Gastroesophageal sphincter (tissue), 4 donors: ENCODE measurements around the gene TAS1R3. TPM values are rescaled to one million over a fixed set of nuclear protein-coding genes. Genes with fewer than 3 reads are reported as not detected.
"Not testable (repeated sequence)": the region's sequence is repeated elsewhere in the genome, so short reads cannot be mapped to it uniquely, and the experiment has no call there.

Source experiments
- ATAC-seq: fragments of 150-250 bp; one replicate; pipeline ENCODE4 v1.9.1; 2016; ENCODE audit warnings: mild to moderate bottlenecking, moderate library complexity
- H3K27ac ChIP-seq, 4 donors: fragments of 200-600 bp; sonication (generic) in 3 of 4; 1 replicate in 3 of 4; 2 replicates in 1 of 4; pipeline ENCODE4 v1.5.1; 2016 to 2019
- H3K27me3 ChIP-seq: fragments of 200-600 bp; sonication (generic); one replicate; pipeline ENCODE4 v1.5.1; 2019
- H3K36me3 ChIP-seq, 2 donors: fragments of 200-600 bp; sonication (generic); one replicate each; pipeline ENCODE4 v1.5.1; 2019; ENCODE audit warnings: control low read depth in 1 of 2
- H3K4me1 ChIP-seq, 3 donors: fragments of 200-600 bp; sonication (generic); 1 replicate in 2 of 3; 2 replicates in 1 of 3; pipeline ENCODE4 v1.5.1; 2016 to 2019; ENCODE audit warnings: control low read depth in 2 of 3
- H3K4me3 ChIP-seq, 2 donors: fragments of 200-600 bp; sonication (generic); one replicate each; pipeline ENCODE4 v1.5.1; 2019; ENCODE audit warnings: mild to moderate bottlenecking in 1 of 2, moderate library complexity in 1 of 2
- H3K9me3 ChIP-seq, 3 donors: fragments of 200-600 bp; sonication (generic); one replicate each; pipeline ENCODE4 v1.5.1; 2017 to 2019; ENCODE audit warnings: control low read depth in 2 of 3
- EP300 ChIP-seq: sonication (generic); formaldehyde crosslinking; IDR thresholded peaks from one replicate; pipeline ENCODE4 v1.6.1; 2017; ENCODE audit warnings: antibody characterized with exemption, mild to moderate bottlenecking
- POLR2A ChIP-seq, 2 donors: fragments of 450-650 bp; IDR thresholded peaks; one replicate each; pipeline ENCODE4 v1.6.1; 2017; ENCODE audit warnings: antibody characterized with exemption in 2 of 2, mild to moderate bottlenecking in 2 of 2, moderate library complexity in 1 of 2
- POLR2AphosphoS5 ChIP-seq: sonication (generic); formaldehyde crosslinking; IDR thresholded peaks from one replicate; pipeline ENCODE4 v1.6.1; 2017; ENCODE audit warnings: antibody characterized with exemption
- WGBS, 2 donors: methylation state at CpG; one replicate each; pipeline ENCODE4 v1.1.5; 2018; ENCODE audit warnings: low coverage in 1 of 2; 5-methylcytosine and 5-hydroxymethylcytosine counted together
- total RNA-seq, 4 donors: library from RNA; depleted of rRNA; stranded (reverse); fragments of >200 nt; gene quantifications; one replicate each; pipeline ENCODE4 v1.1.0, GENCODE V29; 2016
- TF ChIP-seq, protein P1 (sequence below), 4 experiments: fragments of 200-600 bp in 2 of 4; fragments of 450-650 bp in 2 of 4; sonication (generic) in 1 of 4; IDR thresholded peaks; one replicate each; pipeline ENCODE4 v1.5.1; 2017 to 2019; ENCODE audit warnings: antibody characterized with exemption in 4 of 4, mild to moderate bottlenecking in 2 of 4, moderate library complexity in 2 of 4

Gene TAS1R3
- total RNA-seq, 4 donors from 2014 or later, result 0.12 to 0.54 (median 0.40) TPM; not detected in 1

DNA sequence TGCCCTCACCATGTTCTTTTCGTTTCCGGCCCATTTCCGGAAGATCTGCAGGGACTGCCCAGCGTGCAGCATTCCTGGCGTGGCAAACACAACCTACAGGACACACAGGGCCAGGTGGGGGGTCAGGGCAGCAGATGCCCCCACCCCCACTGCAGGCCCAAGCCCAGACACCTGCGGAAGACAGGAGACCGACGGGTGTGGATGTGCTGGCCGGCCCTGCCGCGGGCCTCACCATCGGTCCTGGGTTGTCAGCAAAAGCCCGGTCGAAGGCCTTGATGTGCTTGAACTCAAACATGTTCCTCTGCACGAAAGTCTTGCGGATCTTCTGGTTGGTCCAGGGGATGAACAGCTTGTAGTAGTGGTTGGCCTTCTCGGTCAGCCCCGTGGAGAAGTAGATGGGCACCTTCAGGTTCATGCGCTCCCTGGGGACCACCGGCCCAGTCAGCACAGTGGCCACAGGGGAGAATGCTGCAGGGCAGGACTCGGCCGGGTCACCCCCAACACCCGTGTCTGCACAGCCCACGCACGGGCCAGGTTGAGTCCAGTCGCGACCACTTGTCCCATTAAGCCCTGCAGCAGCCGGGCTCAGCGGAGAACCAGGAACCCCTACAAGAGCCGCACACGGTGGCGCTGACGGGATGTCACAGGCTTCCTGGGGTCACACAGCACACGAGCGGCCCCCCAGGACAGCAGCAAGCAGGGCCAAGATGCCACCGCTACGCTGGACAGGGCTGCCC is 17.4 kb upstream of the TAS1R3 start:
- Histone ChIP-seq H3K9me3 (no peaks in the 10 kb centered on the region), H3K27ac (no peak overlapping the region), H3K36me3 (peaks cover 0 to 75% of the 10 kb centered on the region in 2 donors), H3K4me3 (no peak overlapping the region), H3K27me3 (no peaks in the 10 kb centered on the region), H3K4me1 (peaks cover under 1 to 62% (median 14%) of the 10 kb centered on the region in 3 donors)
- no CpG with 5 or more reads among the region's 37 CpGs for WGBS, 2 donors
- ATAC-seq, result no peak
- TF ChIP-seq EP300 (no peak), POLR2A (IDR thresholded peaks at IDR 0.05) (no peak), POLR2AphosphoS5 (no peak)
- TF ChIP-seq, protein P1, sequence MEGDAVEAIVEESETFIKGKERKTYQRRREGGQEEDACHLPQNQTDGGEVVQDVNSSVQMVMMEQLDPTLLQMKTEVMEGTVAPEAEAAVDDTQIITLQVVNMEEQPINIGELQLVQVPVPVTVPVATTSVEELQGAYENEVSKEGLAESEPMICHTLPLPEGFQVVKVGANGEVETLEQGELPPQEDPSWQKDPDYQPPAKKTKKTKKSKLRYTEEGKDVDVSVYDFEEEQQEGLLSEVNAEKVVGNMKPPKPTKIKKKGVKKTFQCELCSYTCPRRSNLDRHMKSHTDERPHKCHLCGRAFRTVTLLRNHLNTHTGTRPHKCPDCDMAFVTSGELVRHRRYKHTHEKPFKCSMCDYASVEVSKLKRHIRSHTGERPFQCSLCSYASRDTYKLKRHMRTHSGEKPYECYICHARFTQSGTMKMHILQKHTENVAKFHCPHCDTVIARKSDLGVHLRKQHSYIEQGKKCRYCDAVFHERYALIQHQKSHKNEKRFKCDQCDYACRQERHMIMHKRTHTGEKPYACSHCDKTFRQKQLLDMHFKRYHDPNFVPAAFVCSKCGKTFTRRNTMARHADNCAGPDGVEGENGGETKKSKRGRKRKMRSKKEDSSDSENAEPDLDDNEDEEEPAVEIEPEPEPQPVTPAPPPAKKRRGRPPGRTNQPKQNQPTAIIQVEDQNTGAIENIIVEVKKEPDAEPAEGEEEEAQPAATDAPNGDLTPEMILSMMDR (IDR thresholded peaks at IDR 0.05), result no peak

DNA sequence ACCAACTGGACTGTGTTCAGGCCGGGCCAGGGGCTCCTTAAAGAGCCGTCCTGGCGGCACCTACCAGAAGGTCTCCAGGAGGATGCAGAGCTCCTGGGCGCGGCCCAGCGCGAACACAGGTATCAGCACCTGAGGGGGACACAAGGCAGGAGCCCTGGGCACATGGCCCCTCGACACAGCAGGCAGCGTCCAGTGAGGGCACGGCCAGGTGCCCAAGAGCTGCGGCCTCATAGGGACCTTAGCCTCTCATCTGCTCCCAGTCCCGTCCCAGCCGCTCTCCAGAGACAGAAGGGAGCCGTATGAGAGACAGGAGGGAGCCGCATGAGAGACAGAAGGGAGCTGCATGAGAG is 16.9 kb upstream of the TAS1R3 start:
- no CpG with 5 or more reads among the region's 15 CpGs for WGBS, 2 donors
- ATAC-seq, result no peak
- Histone ChIP-seq H3K27me3 (no peaks in the 10 kb centered on the region), H3K9me3 (no peaks in the 10 kb centered on the region), H3K4me3 (no peak overlapping the region), H3K4me1 (peaks cover 3 to 62% (median 17%) of the 10 kb centered on the region in 3 donors), H3K36me3 (peaks cover 0 to 81% of the 10 kb centered on the region in 2 donors), H3K27ac (peak overlapping the region in 1 of 4 donors; percentile 86)
- no peak for TF ChIP-seq POLR2AphosphoS5
- TF ChIP-seq, protein P1 (IDR thresholded peaks at IDR 0.05), result no peak
- TF ChIP-seq EP300, result no peak
- TF ChIP-seq POLR2A (IDR thresholded peaks at IDR 0.05), result no peak

DNA sequence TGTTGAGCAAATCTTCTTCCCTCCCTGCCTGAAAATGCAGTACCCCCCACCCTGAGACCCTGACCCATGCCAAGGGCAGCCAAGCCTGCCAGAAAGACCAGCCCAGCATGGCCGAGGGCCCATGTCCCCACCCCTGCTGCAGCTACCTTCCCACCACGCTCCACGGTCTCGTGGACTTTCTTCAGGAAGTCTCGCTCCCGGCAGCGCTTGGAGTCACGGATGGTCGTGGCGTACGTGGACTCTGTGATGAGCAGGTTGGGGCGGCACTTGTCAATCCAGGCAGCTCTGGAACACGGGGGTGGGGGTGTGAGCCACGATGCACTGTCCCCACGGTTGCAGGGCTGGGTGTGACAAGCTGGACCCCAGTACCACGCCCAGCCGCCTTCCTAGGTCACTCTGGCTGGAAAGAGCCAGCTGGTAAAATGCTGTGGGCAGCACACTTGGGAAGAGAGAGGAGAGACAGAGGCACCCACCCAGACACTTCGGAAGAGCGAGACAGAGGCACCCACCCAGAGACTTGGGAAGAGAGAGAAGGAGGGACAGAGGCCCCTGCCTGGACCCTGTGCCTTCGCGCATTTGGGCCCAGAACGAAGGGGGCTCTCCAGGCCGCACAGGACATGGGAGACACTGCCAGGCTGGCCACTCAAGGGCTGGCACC is 16.3 kb upstream of the TAS1R3 start:
- H3K27me3 ChIP-seq, result no peaks in the 10 kb centered on the region
- peak overlapping the region in 3 of 4 donors; percentile 68 to 86 (median 85) for H3K27ac ChIP-seq
- no peak overlapping the region for H3K4me3 ChIP-seq
- TF ChIP-seq POLR2AphosphoS5 (no peak), EP300 (no peak)
- H3K36me3 ChIP-seq, result peaks cover 0 to 85% of the 10 kb centered on the region in 2 donors
- WGBS, 2 donors, result 84% methylated on average over 11 of the region's 23 CpGs; no CpG with 5 or more reads in 1 of the 2 donors
- ATAC-seq, result no peak
- H3K4me1 ChIP-seq, result peaks cover 3 to 62% (median 12%) of the 10 kb centered on the region in 3 donors
- no peaks in the 10 kb centered on the region for H3K9me3 ChIP-seq

DNA sequence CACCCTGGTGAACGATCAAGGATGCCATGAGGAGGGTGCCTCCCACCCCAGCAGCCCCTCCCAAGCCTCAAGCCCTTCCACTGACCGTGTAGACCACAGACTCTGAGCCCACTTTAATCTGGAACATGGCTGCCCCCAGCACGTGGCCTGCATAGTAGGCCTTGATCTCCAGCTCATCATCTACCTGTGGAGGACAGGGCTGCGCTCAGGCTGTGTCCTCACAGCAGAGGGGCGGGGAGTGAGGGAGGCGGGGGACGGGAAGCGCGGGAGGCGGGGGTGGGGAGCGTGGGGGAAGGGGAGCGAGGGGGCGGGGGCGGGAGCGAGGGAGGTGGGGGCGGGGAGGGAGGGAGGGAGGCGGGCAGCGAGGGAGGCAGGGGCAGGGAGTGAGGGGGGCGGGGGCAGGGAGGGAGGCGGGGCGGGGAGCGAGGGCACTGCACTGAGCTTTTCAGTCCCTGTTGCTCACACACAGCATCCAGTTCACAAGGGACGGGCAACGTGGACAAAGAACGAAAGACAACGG is 15.6 kb upstream of the TAS1R3 start:
- H3K9me3 ChIP-seq, result no peaks in the 10 kb centered on the region
- no peaks in the 10 kb centered on the region for H3K27me3 ChIP-seq
- ATAC-seq, result no peak
- no peak overlapping the region for H3K4me3 ChIP-seq
- H3K36me3 ChIP-seq, result peaks cover 0 to 85% of the 10 kb centered on the region in 2 donors
- no peak for TF ChIP-seq EP300
- TF ChIP-seq, protein P1 (IDR thresholded peaks at IDR 0.05), result no peak
- TF ChIP-seq POLR2AphosphoS5, result no peak
- TF ChIP-seq POLR2A (IDR thresholded peaks at IDR 0.05), result no peak
- peak overlapping the region in 3 of 4 donors; percentile 68 to 86 (median 85) for H3K27ac ChIP-seq
- WGBS, 2 donors, result 40 to 80% methylated on average over 1 of the region's 26 CpGs
- peaks cover 3 to 62% (median 12%) of the 10 kb centered on the region in 3 donors for H3K4me1 ChIP-seq

DNA sequence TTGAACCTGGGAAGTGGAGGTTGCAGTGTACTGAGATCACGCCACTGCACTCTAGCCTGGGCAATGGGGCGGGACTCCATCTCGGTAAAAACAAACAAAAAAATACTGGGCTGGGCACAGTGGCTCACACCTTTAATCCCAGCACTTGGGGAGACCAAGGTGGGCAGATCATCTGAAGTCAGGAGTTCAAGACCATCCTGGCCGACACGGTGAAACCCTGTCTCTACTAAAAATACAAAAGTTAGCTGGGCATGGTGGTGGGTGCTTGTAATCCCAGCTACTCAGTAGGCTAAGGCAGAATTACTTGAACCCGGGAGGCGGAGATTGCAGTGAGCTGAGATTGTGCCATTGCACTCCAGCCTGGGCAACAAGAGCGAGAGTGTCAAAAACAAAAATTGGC is 14.9 kb upstream of the TAS1R3 start:
- H3K27ac ChIP-seq, result peak overlapping the region in 3 of 4 donors; percentile 34 to 86 (median 85)

More for the DNA sequence above, 14.9 kb upstream of the TAS1R3 start:
- H3K27me3 ChIP-seq, H3K4me3 ChIP-seq, H3K9me3 ChIP-seq, ATAC-seq: not testable (repeated sequence)
- 88 to 95% methylated on average over 5 to 6 of the region's 8 CpGs for WGBS, 2 donors
- Histone ChIP-seq H3K4me1 (peaks cover 3 to 65% (median 19%) of the 10 kb centered on the region in 3 donors), H3K36me3 (peaks cover 0 to 82% of the 10 kb centered on the region in 2 donors)
